Mesenchymal stem cell (in vitro differentiated cells and primary cell): ENCODE data around the gene CFH.
A peak's percentile ranks its signal among the peaks of the same experiment; 100 is the strongest.

ENCODE experiments used
- DNase-seq: peaks from one replicate; pipeline ENCODE4 v3.0.0-alpha.2; 2013
- H2AFZ ChIP-seq: one replicate; pipeline ENCODE4 v1.6.1; 2013; ENCODE audit warnings: low read depth, mild to moderate bottlenecking, control low read depth, inconsistent platforms, low read length, moderate library complexity
- H2AK5ac ChIP-seq: 2 replicates; pipeline ENCODE4 v1.6.1; 2013; ENCODE audit warnings: low read length, moderate library complexity, mild to moderate bottlenecking, inconsistent platforms; ENCODE audit not compliant: severe bottlenecking
- H2BK120ac ChIP-seq: one replicate; pipeline ENCODE4 v1.6.1; 2013; ENCODE audit warnings: low read depth, mild to moderate bottlenecking, inconsistent platforms, low read length, moderate library complexity
- H2BK12ac ChIP-seq, 2 experiments: one replicate each; pipeline ENCODE4 v1.6.1; 2013; ENCODE audit warnings: inconsistent platforms in 2 of 2, low read length in 2 of 2, mild to moderate bottlenecking in 2 of 2, moderate library complexity in 2 of 2, control low read depth in 1 of 2
- H2BK15ac ChIP-seq: one replicate; pipeline ENCODE4 v1.6.1; 2013; ENCODE audit warnings: mild to moderate bottlenecking, low read depth, inconsistent platforms; ENCODE audit not compliant: poor library complexity, severe bottlenecking
- H2BK5ac ChIP-seq: 2 replicates; pipeline ENCODE4 v1.6.1; 2013; ENCODE audit warnings: low read depth, mild to moderate bottlenecking, low read length, control low read depth, inconsistent platforms; ENCODE audit not compliant: poor library complexity, severe bottlenecking
- H3K14ac ChIP-seq, 2 experiments: one replicate each; pipeline ENCODE4 v1.6.1; 2013; ENCODE audit warnings: inconsistent platforms in 2 of 2, low read length in 2 of 2, control low read depth in 1 of 2, mild to moderate bottlenecking in 1 of 2, moderate library complexity in 1 of 2
- H3K18ac ChIP-seq, 2 experiments: one replicate each; pipeline ENCODE4 v1.6.1; 2013; ENCODE audit warnings: inconsistent platforms in 2 of 2, low read length in 2 of 2, control low read depth in 1 of 2, low read depth in 1 of 2, mild to moderate bottlenecking in 1 of 2
- H3K23ac ChIP-seq, 2 experiments: one replicate each; pipeline ENCODE4 v1.6.1; 2013; ENCODE audit warnings: inconsistent platforms in 2 of 2, low read length in 2 of 2, mild to moderate bottlenecking in 2 of 2, moderate library complexity in 2 of 2, control low read depth in 1 of 2
- H3K27ac ChIP-seq: 2 replicates; pipeline ENCODE4 v1.5.1; 2013; ENCODE audit warnings: mild to moderate bottlenecking, moderate library complexity, low read length, control low read depth, inconsistent platforms; ENCODE audit not compliant: poor library complexity, severe bottlenecking
- H3K27me3 ChIP-seq, 2 experiments: 2 replicates each; pipeline versions ENCODE4 v1.6.1 to v1.7.0; 2013; ENCODE audit warnings: low read length in 2 of 2, mild to moderate bottlenecking in 2 of 2, moderate library complexity in 2 of 2, control low read depth in 1 of 2, inconsistent platforms in 1 of 2; ENCODE audit not compliant: control insufficient read depth in 1 of 2, insufficient read depth in 1 of 2
- H3K36me3 ChIP-seq, 2 experiments: 2 replicates each; pipeline versions ENCODE4 v1.6.1 to v1.7.0; 2013; ENCODE audit warnings: low read length in 2 of 2, control low read depth in 1 of 2, inconsistent platforms in 1 of 2, low read depth in 1 of 2, mild to moderate bottlenecking in 1 of 2; ENCODE audit not compliant: insufficient read depth in 2 of 2, control insufficient read depth in 1 of 2
- H3K4ac ChIP-seq, 2 experiments: one replicate each; pipeline ENCODE4 v1.6.1; 2013; ENCODE audit warnings: inconsistent platforms in 2 of 2, low read length in 2 of 2, mild to moderate bottlenecking in 2 of 2, moderate library complexity in 2 of 2, control low read depth in 1 of 2, low read depth in 1 of 2
- H3K4me1 ChIP-seq: 2 replicates; pipeline ENCODE4 v1.6.1; 2013; ENCODE audit warnings: low read depth, low read length, control low read depth; ENCODE audit not compliant: control insufficient read depth, insufficient read depth
- H3K4me2 ChIP-seq: 2 replicates; pipeline ENCODE4 v1.6.1; 2013; ENCODE audit warnings: low read length, mild to moderate bottlenecking, inconsistent platforms; ENCODE audit not compliant: poor library complexity, severe bottlenecking
- H3K4me3 ChIP-seq, 2 experiments: 2 replicates each; pipeline versions ENCODE4 v1.5.1 to v1.7.0; 2013; ENCODE audit warnings: low read length in 2 of 2, mild to moderate bottlenecking in 2 of 2, control low read depth in 1 of 2, low read depth in 1 of 2; ENCODE audit not compliant: insufficient read depth in 1 of 2
- H3K79me1 ChIP-seq: replicated peaks from 2 replicates; pipeline ENCODE4 v1.6.1; 2013; ENCODE audit warnings: mild to moderate bottlenecking, control low read depth, low read length, inconsistent platforms; ENCODE audit not compliant: poor library complexity, severe bottlenecking
- H3K9ac ChIP-seq: 2 replicates; pipeline ENCODE4 v1.7.0; 2013; ENCODE audit warnings: mild to moderate bottlenecking, low read length, moderate library complexity
- H3K9me3 ChIP-seq: 2 replicates; pipeline ENCODE4 v1.7.0; 2013; ENCODE audit warnings: mild to moderate bottlenecking, low read length; ENCODE audit not compliant: control insufficient read depth
- H4K8ac ChIP-seq: one replicate; pipeline ENCODE4 v1.6.1; 2013; ENCODE audit warnings: inconsistent platforms, mild to moderate bottlenecking, low read length, moderate library complexity
- H4K91ac ChIP-seq: one replicate; pipeline ENCODE4 v1.6.1; 2013; ENCODE audit warnings: mild to moderate bottlenecking, low read length, inconsistent platforms
- WGBS: methylation state at CpG from one replicate; pipeline ENCODE4 v1.1.7; 2013; ENCODE audit warnings: mixed read lengths; 5-methylcytosine and 5-hydroxymethylcytosine counted together

CFH gene

DNA sequence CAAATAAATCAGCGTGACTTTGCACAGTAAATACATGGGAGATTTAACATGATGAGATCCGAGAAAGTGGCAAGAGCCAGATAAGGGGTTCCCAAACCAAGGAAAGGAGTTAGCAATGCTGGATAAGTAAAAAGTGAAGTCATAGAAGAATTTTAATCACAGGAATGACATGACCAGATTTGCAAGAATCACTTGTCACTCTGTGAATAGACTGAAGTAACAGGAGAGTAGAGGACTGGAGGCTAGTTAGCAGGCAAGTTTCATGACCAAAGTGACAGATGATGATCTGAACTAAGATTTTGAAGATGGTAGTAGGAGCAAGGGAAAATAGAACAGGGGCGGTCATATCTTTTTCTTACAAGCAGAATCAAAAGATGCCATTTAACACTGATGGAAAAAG lies 8.4 kb downstream of the CFH start:
- Histone ChIP-seq H2BK5ac (no peak overlapping the region), H3K27ac (no peak overlapping the region), H3K18ac (no peak overlapping the region), H3K4ac (no peak overlapping the region), H4K8ac (no peak overlapping the region), H2AK5ac (no peak overlapping the region), H2BK120ac (no peak overlapping the region), H3K9me3 (no peaks in the 10 kb centered on the region), H3K23ac (no peak overlapping the region), H3K9ac (peak overlapping the region; percentile 83), H3K36me3 (peaks cover 0 to 9% of the 10 kb centered on the region in 2 experiments), H3K79me1 (peaks cover 12% of the 10 kb centered on the region), H2BK12ac (no peak overlapping the region), H4K91ac (no peak overlapping the region), H3K14ac (no peak overlapping the region), H3K4me3 (peak overlapping the region in 1 of 2 experiments; percentile 62), H3K27me3 (no peaks in the 10 kb centered on the region), H3K4me1 (peaks cover 6% of the 10 kb centered on the region), H3K4me2 (no peak overlapping the region), H2BK15ac (no peak overlapping the region), H2AFZ (no peak overlapping the region)
- DNase-seq = no peak
- WGBS = 86% methylated on average over 2 of the region's 3 CpGs

DNA sequence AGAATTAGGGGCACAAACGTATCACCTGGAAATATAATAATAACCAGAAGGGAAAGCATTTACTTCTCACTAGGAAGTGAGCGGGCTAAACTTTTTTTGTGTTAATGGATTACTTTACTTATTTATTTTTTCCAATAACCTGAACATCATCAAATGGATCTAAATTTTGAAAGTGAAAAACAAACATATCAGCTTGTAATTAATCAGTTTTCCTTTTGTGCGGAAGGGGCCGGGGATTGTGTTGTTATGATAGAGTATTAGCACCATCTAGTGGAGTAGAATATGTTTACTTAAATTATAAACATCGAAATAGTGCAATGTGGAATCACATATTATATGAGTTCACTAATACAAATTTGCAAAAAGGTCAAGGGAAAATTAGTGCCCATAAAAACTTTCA lies 9.0 kb downstream of the CFH start:
- H2BK5ac ChIP-seq = no peak overlapping the region
- H3K4ac ChIP-seq = no peak overlapping the region
- no peak overlapping the region for H2BK120ac ChIP-seq
- no peak overlapping the region for H3K18ac ChIP-seq
- H3K79me1 ChIP-seq = peaks cover 16% of the 10 kb centered on the region
- no peak overlapping the region for H2BK12ac ChIP-seq
- no CpG with 5 or more reads among the region's 5 CpGs for WGBS
- peak overlapping the region; percentile 83 for H3K9ac ChIP-seq
- H3K27me3 ChIP-seq = no peaks in the 10 kb centered on the region
- no peak overlapping the region for H3K4me2 ChIP-seq
- H3K4me1 ChIP-seq = peaks cover 6% of the 10 kb centered on the region
- peak; percentile 49 for DNase-seq
- no peak overlapping the region for H2AK5ac ChIP-seq
- H2BK15ac ChIP-seq = no peak overlapping the region
- H3K23ac ChIP-seq = no peak overlapping the region
- no peak overlapping the region for H3K27ac ChIP-seq
- peak overlapping the region in 1 of 2 experiments; percentile 62 for H3K4me3 ChIP-seq
- no peak overlapping the region for H2AFZ ChIP-seq
- peaks cover 0 to 13% of the 10 kb centered on the region in 2 experiments for H3K36me3 ChIP-seq
- H3K14ac ChIP-seq = no peak overlapping the region
- H4K8ac ChIP-seq = no peak overlapping the region
- H3K9me3 ChIP-seq = no peaks in the 10 kb centered on the region
- H4K91ac ChIP-seq = no peak overlapping the region

DNA sequence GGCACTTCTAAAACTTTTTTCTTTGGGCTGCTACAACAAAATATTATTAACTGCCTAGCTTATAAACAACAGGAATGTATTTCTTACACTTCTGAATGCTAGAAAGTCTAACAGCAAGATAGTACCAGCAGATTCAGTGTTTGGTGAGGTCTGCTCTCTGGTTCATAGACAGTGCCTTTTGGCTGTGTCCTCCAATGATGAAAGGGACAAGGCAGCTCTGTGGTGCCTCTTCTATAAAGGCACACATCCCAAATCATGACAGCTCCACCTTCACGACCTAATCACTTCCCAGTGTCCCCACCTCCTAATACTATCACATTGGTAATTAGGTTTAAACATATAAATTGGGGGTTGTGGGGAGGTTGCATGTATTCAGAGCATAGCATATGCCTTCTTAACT lies 9.5 kb downstream of the CFH start:
- DNase-seq = no peak
- no CpG with 5 or more reads among the region's 1 CpG for WGBS
- no peak overlapping the region for H2BK120ac ChIP-seq

DNA sequence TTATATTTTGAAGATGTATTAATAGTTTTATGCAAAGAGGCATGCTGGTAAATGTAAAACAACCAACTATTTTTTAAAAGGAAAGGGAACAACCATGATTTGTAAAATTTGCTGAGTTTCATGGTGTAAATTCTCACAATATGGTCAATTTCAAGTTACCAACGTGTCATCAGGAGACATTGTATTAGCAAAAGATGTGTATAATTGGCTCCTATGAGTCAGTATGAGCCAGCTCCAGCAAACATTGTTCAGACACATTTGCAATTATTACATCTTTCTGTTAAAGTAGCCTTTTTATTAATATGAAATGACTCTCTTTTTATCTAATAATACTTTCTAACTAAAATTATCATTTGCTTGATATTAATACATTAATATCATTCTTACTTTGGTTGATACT lies 15.3 kb downstream of the CFH start:
- no peak overlapping the region for H3K18ac ChIP-seq
- no peak for DNase-seq
- peaks cover 11% of the 10 kb centered on the region for H3K9me3 ChIP-seq
- H3K14ac ChIP-seq = no peak overlapping the region
- no peak overlapping the region for H2BK12ac ChIP-seq
- no peak overlapping the region for H2BK120ac ChIP-seq
- peaks cover 27% of the 10 kb centered on the region for H3K79me1 ChIP-seq
- no peak overlapping the region for H2AK5ac ChIP-seq
- H3K4ac ChIP-seq = no peak overlapping the region
- H4K91ac ChIP-seq = no peak overlapping the region
- peaks cover 0 to 18% of the 10 kb centered on the region in 2 experiments for H3K36me3 ChIP-seq
- no peak overlapping the region for H2BK5ac ChIP-seq
- H3K9ac ChIP-seq = no peak overlapping the region
- no peaks in the 10 kb centered on the region for H3K27me3 ChIP-seq
- H3K23ac ChIP-seq = no peak overlapping the region
- H2BK15ac ChIP-seq = no peak overlapping the region
- 100% methylated on average over 1 of the region's 1 CpG for WGBS
- H4K8ac ChIP-seq = no peak overlapping the region
- H3K4me3 ChIP-seq = no peak overlapping the region
- no peak overlapping the region for H2AFZ ChIP-seq
- H3K4me1 ChIP-seq = peaks cover 3% of the 10 kb centered on the region
- no peak overlapping the region for H3K27ac ChIP-seq
- no peak overlapping the region for H3K4me2 ChIP-seq

More for the DNA sequence above, 9.5 kb downstream of the CFH start:
- Histone ChIP-seq H3K9me3 (no peaks in the 10 kb centered on the region), H3K18ac (no peak overlapping the region), H3K23ac (no peak overlapping the region), H3K4ac (no peak overlapping the region), H2AFZ (no peak overlapping the region), H3K4me1 (peaks cover 6% of the 10 kb centered on the region), H3K4me3 (no peak overlapping the region), H3K36me3 (peaks cover 0 to 14% of the 10 kb centered on the region in 2 experiments), H2BK5ac (no peak overlapping the region), H2AK5ac (peak overlapping the region; percentile 57), H3K9ac (no peak overlapping the region), H3K79me1 (peaks cover 17% of the 10 kb centered on the region), H4K8ac (no peak overlapping the region), H3K27ac (no peak overlapping the region), H4K91ac (no peak overlapping the region), H2BK15ac (no peak overlapping the region), H3K14ac (no peak overlapping the region), H3K27me3 (no peaks in the 10 kb centered on the region), H2BK12ac (no peak overlapping the region), H3K4me2 (no peak overlapping the region)
